K562 (cell line): ENCODE data around the gene MRPL28. TPM values are rescaled to one million over a fixed set of nuclear protein-coding genes. Genes with fewer than 3 reads are reported as not detected.

Source experiments
- ATAC-seq: fragments of 200-7000 bp; cut with Tn5 transposase; 3 replicates; pipeline ENCODE4 v1.9.1; 2020; ENCODE audit warnings: moderate library complexity
- BruUV-seq: library from RNA; stranded (reverse); fragments of 400-500 nt; replicated peaks from 2 replicates; lab custom pipeline; 2021; lab: Mats Ljungman, UMichigan
- CTCF ChIA-PET: fragments of 300-600 bp; formaldehyde crosslinking; extraction: SDS; loops from one replicate; lab custom pipeline; 2021; ENCODE audit warnings: low intra/inter-chr PET ratio; lab: Yijun Ruan, JAX
- POLR2A ChIA-PET: fragments of 300-600, 350-650 bp; sonication (Branson Sonifier 250); formaldehyde crosslinking; extraction: SDS; loops from one replicate; lab custom pipeline; 2021; ENCODE audit warnings: antibody characterized with exemption, inconsistent platforms; lab: Yijun Ruan, JAX
- DNase-seq, 4 experiments: peaks; one replicate each; pipeline versions ENCODE4 v3.0.0 to v3.0.0-alpha.2; 2011 to 2018; ENCODE audit warnings: low spot score in 3 of 4, mixed read lengths in 3 of 4; ENCODE audit errors: extremely low read depth in 1 of 4
- FAIRE-seq: peaks from 2 replicates; lab custom pipeline; 2011; peaks lifted over from hg19 to GRCh38; lab: Jason Lieb, UNC
- H2AFZ ChIP-seq: 2 replicates; pipeline ENCODE4 v1.6.0; 2011; ENCODE audit warnings: low read depth, low read length, control low read depth, inconsistent platforms
- H3K27ac ChIP-seq: fragments of 200-600 bp; 3 replicates; pipeline ENCODE4 v1.8.0; 2011; ENCODE audit warnings: low read depth, mild to moderate bottlenecking, control low read depth, inconsistent platforms, low read length, moderate library complexity, mixed read lengths; ENCODE audit errors: extremely low read depth
- H3K27me3 ChIP-seq, 2 experiments: fragments of 300-600 bp in 1 of 2; 2 replicates in 1 of 2; 3 replicates in 1 of 2; pipeline versions ENCODE4 v1.6.0 to v1.8.0; 2011; ENCODE audit warnings: inconsistent platforms in 2 of 2, low read length in 2 of 2, mild to moderate bottlenecking in 1 of 2, mixed read lengths in 1 of 2, moderate library complexity in 1 of 2; ENCODE audit not compliant: control insufficient read depth in 2 of 2, insufficient read depth in 2 of 2
- H3K36me3 ChIP-seq: fragments of 300-600 bp; 3 replicates; pipeline ENCODE4 v1.8.0; 2011; ENCODE audit warnings: mild to moderate bottlenecking, low read length, inconsistent platforms; ENCODE audit not compliant: control insufficient read depth, insufficient read depth
- H3K4me1 ChIP-seq, 2 experiments: fragments of 200-600 bp in 1 of 2; replicated peaks in 1 of 2; 2 replicates in 1 of 2; 3 replicates in 1 of 2; pipeline versions ENCODE4 v1.5.1 to v1.8.0; 2011; ENCODE audit warnings: inconsistent platforms in 2 of 2, low read length in 2 of 2, mild to moderate bottlenecking in 1 of 2, mixed read lengths in 1 of 2, moderate library complexity in 1 of 2; ENCODE audit not compliant: control insufficient read depth in 2 of 2, insufficient read depth in 2 of 2
- H3K4me2 ChIP-seq: 2 replicates; pipeline ENCODE4 v1.6.1; 2011; ENCODE audit warnings: low read length, control low read depth, inconsistent platforms, mixed read lengths; ENCODE audit not compliant: insufficient read depth
- H3K4me3 ChIP-seq: fragments of 200-600 bp; sonication (generic), shearing (Covaris generic); 2 replicates; pipeline ENCODE4 v1.5.1; 2016; ENCODE audit warnings: control low read depth, inconsistent platforms
- H3K79me2 ChIP-seq: fragments of 200-600 bp; 3 replicates; pipeline ENCODE4 v1.8.0; 2011; ENCODE audit warnings: low read length, inconsistent platforms; ENCODE audit not compliant: control insufficient read depth, insufficient read depth
- H3K9ac ChIP-seq, 2 experiments: 2 replicates each; pipeline versions ENCODE4 v1.6.0 to v1.6.1; 2011; ENCODE audit warnings: low read depth in 2 of 2, low read length in 2 of 2, control low read depth in 1 of 2, inconsistent platforms in 1 of 2, mild to moderate bottlenecking in 1 of 2, mixed read lengths in 1 of 2; ENCODE audit not compliant: insufficient read depth in 1 of 2
- H3K9me1 ChIP-seq: one replicate; pipeline ENCODE4 v1.6.0; 2011; ENCODE audit warnings: inconsistent platforms, mild to moderate bottlenecking, low read length, moderate library complexity; ENCODE audit not compliant: control insufficient read depth, insufficient read depth
- H3K9me3 ChIP-seq: replicated peaks from 2 replicates; pipeline ENCODE4 v1.5.1; 2011; ENCODE audit warnings: low read depth, low read length, inconsistent platforms; ENCODE audit not compliant: control insufficient read depth, insufficient read depth
- H4K20me1 ChIP-seq: replicated peaks from 2 replicates; pipeline ENCODE4 v1.6.1; 2011; ENCODE audit warnings: low read length, inconsistent platforms, mixed read lengths; ENCODE audit not compliant: control insufficient read depth, insufficient read depth
- ARID1B ChIP-seq: fragments of 450-650 bp; IDR thresholded peaks from 2 replicates; pipeline ENCODE4 v1.6.1; 2016; ENCODE audit warnings: antibody characterized with exemption, mild to moderate bottlenecking, inconsistent platforms
- ATF1 ChIP-seq, 2 experiments: fragments of 450-650 bp in 1 of 2; IDR thresholded peaks; 2 replicates each; pipeline ENCODE4 v1.6.1; 2016; ENCODE audit warnings: missing compliant biosample characterization in 1 of 2, missing genetic modification characterization in 1 of 2
- FOXJ3 ChIP-seq: sonication (generic); formaldehyde crosslinking; IDR thresholded peaks from 2 replicates; pipeline ENCODE4 v1.4.0; 2020; ENCODE audit warnings: mild to moderate bottlenecking, missing genetic modification reagents
- HIVEP1 ChIP-seq: fragments of 250-450 bp; sonication (Bioruptor Pico); IDR thresholded peaks from 2 replicates; pipeline ENCODE4 v1.4.0; 2020; ENCODE audit warnings: mild to moderate bottlenecking
- MCM2 ChIP-seq: fragments of 450-650 bp; IDR thresholded peaks from 2 replicates; pipeline ENCODE4 v1.6.1; 2017; ENCODE audit warnings: low read depth, mild to moderate bottlenecking
- MCM3 ChIP-seq: fragments of 450-650 bp; IDR thresholded peaks from 2 replicates; pipeline ENCODE4 v1.6.1; 2016
- OTX1 ChIP-seq: fragments of 450-650 bp; formaldehyde crosslinking; IDR thresholded peaks from 2 replicates; pipeline ENCODE4 v1.4.0; 2022; ENCODE audit warnings: mild to moderate bottlenecking
- POLR2G ChIP-seq: fragments of 200-400 bp; formaldehyde crosslinking; IDR thresholded peaks from 2 replicates; pipeline ENCODE4 v1.6.1; 2017; ENCODE audit warnings: low read depth, mild to moderate bottlenecking, antibody characterized with exemption, low read length, moderate library complexity
- RBFOX2 ChIP-seq: fragments of 200-400 bp; formaldehyde crosslinking; IDR thresholded peaks from 2 replicates; pipeline ENCODE4 v1.6.1; 2017; ENCODE audit warnings: low read depth, mild to moderate bottlenecking, low read length, moderate library complexity
- RBM25 ChIP-seq: fragments of 200-400 bp; formaldehyde crosslinking; IDR thresholded peaks from 2 replicates; pipeline ENCODE4 v1.6.1; 2018; ENCODE audit warnings: low read length, low read depth, moderate library complexity; ENCODE audit not compliant: severe bottlenecking
- SETDB1 ChIP-seq: IDR thresholded peaks from one replicate; pipeline ENCODE4 v1.6.1; 2012; ENCODE audit warnings: low read length, control low read depth, inconsistent platforms
- TCF7 ChIP-seq: sonication (generic); IDR thresholded peaks from 2 replicates; pipeline ENCODE4 v1.6.1; 2016; ENCODE audit warnings: antibody characterized with exemption, borderline replicate concordance
- THRA ChIP-seq: fragments of 450-650 bp; IDR thresholded peaks from 2 replicates; pipeline ENCODE4 v1.6.1; 2017; ENCODE audit warnings: mild to moderate bottlenecking, moderate library complexity
- ZBTB12 ChIP-seq: fragments of 250-450 bp; sonication (Bioruptor Pico); IDR thresholded peaks from 2 replicates; pipeline ENCODE4 v1.4.0; 2020
- ZBTB49 ChIP-seq: sonication (generic); formaldehyde crosslinking; IDR thresholded peaks from 2 replicates; pipeline ENCODE4 v1.8.0; 2022; ENCODE audit warnings: missing genetic modification reagents, mild to moderate bottlenecking, borderline replicate concordance
- ZBTB8A ChIP-seq: fragments of 450-650 bp; IDR thresholded peaks from 2 replicates; pipeline ENCODE4 v1.6.1; 2018; ENCODE audit warnings: mild to moderate bottlenecking, moderate library complexity; ENCODE audit not compliant: partially characterized antibody
- ZNF444 ChIP-seq: fragments of 250-450 bp; sonication (Bioruptor Pico); IDR thresholded peaks from 2 replicates; pipeline ENCODE4 v1.4.0; 2020; ENCODE audit warnings: mild to moderate bottlenecking, moderate library complexity
- ZNF589 ChIP-seq: fragments of 200-800 bp; sonication (Bioruptor generic); IDR thresholded peaks from 2 replicates; pipeline ENCODE4 v1.6.1; 2016; ENCODE audit warnings: low read depth, missing genetic modification characterization, missing compliant biosample characterization
- WGBS: fragments of 100-300 bp; shearing (Covaris generic); methylation state at CpG from one replicate; pipeline ENCODE4 v1.1.6; 2016; ENCODE audit warnings: low coverage, mixed read lengths; ENCODE audit not compliant: insufficient coverage; ENCODE audit errors: missing lambda C conversion rate; 5-methylcytosine and 5-hydroxymethylcytosine counted together
- in situ Hi-C: fragments of 300-500 bp; cut with MboI; formaldehyde crosslinking; loops from 4 replicates; pipeline ENCODE4 v1.15.0; 2018; ENCODE audit warnings: inconsistent platforms, mixed read lengths
- intact Hi-C: fragments of 100-400 bp; cut with micrococcal nuclease; formaldehyde crosslinking; loops from 2 replicates; pipeline ENCODE4 v1.14.2; 2022
- polyA plus RNA-seq, 8 experiments: library from polyadenylated mRNA; depleted of rRNA in 4 of 8; stranded (reverse) in 5 of 8; unstranded in 3 of 8; fragments of >200 nt; fragmentation: Nextera tagmentation in 2 of 8; fragmentation: Illumina TruSeq in 1 of 8; extraction: Ambion mirVana in 2 of 8; extraction: Trizol in 1 of 8; gene quantifications; 2 replicates each; pipeline versions ENCODE4 v1.2.1 to v1.2.3, GENCODE V29; 2011 to 2014; ENCODE audit warnings: inconsistent platforms in 1 of 8, missing spikeins in 1 of 8
- total RNA-seq, 7 experiments: library from RNA; depleted of rRNA in 6 of 7; stranded (reverse); fragments of >200 nt in 6 of 7; fragmentation: Illumina TruSeq in 2 of 7; extraction: Trizol in 2 of 7; gene quantifications; 2 replicates each; pipeline versions ENCODE4 v1.2.1 to v1.2.3, GENCODE V29; 2011 to 2021; ENCODE audit warnings: low replicate concordance in 1 of 7

Gene MRPL28
- total and polyA plus RNA-seq, 9 of the 15 experiments (the other 6 are each of a cell fraction or from before 2014, with no cell fraction given) = 2.5 to 323 (median 175) TPM

GRCh38 chr16:373848-374615 is 3.7 kb upstream of the MRPL28 start:
- intact Hi-C loops = no loop called here

More at GRCh38 chr16:373848-374615, 3.7 kb upstream of the MRPL28 start:
- Histone ChIP-seq H3K79me2 (peaks cover 16% of the 10 kb centered on the region), H2AFZ (no peak overlapping the region), H3K36me3 (peaks cover 67% of the 10 kb centered on the region; the same call in 2 of the 3 replicates), H3K4me3 (no peak overlapping the region), H3K9me1 (peaks cover 5% of the 10 kb centered on the region), H4K20me1 (no peaks in the 10 kb centered on the region), H3K27me3 (no peaks in the 10 kb centered on the region), H3K9ac (0 out of 4 replicates have a peak overlapping the region, but pooled peaks of 1 of the 2 experiments have one; percentile 9), H3K4me1 (peaks cover 9 to 57% of the 10 kb centered on the region in 2 experiments), H3K4me2 (no peak overlapping the region), H3K27ac (no peak overlapping the region), H3K9me3 (no peaks in the 10 kb centered on the region)
- DNase-seq = no peak
- 91% methylated on average over 25 of the region's 44 CpGs for WGBS
- ATAC-seq = no peak
- BruUV-seq = no TSS peak
- FAIRE-seq = no peak
- CTCF ChIA-PET = no interaction called here
- TF ChIP-seq ZBTB8A (no peak), MCM2 (no peak), ZNF589 (CRISPR knock-in tag) (no peak), ARID1B (no peak), FOXJ3 (CRISPR knock-in tag) (no peak), ZBTB49 (no peak), ZNF444 (CRISPR knock-in tag) (no peak), MCM3 (no peak), THRA (no peak), RBFOX2 (peak; percentile 43), RBM25 (no peak), ZBTB12 (CRISPR knock-in tag) (no peak), SETDB1 (no peak), POLR2G (peak; percentile 61), ATF1 (CRISPR knock-in tag; IDR thresholded peaks at IDR 0.05) (no peak), ATF1 (tag; IDR thresholded peaks at IDR 0.05) (no peak), OTX1 (CRISPR knock-in tag) (no peak), TCF7 (no peak), HIVEP1 (no peak)
- in situ Hi-C loops = no loop called here
- POLR2A ChIA-PET = interaction anchor here (0.9 to 1.2 kb wide), 2 partner anchors 11 to 106 kb away, joined by 3 to 4 read pairs; no protein-coding TSS in a partner anchor
